DOHH2 (cell line): ENCODE measurements around the gene CTAGE1.

Experiments used
- H3F3A ChIP-seq: fragments of 200-600 bp; sonication (generic), shearing (Covaris generic); 2 replicates; pipeline ENCODE4 v1.6.0; 2016; ENCODE audit warnings: antibody characterized with exemption, mild to moderate bottlenecking; ENCODE audit not compliant: control insufficient read depth, insufficient read depth
- H3K27ac ChIP-seq: fragments of 200-600 bp; sonication (generic); 2 replicates; pipeline ENCODE4 v1.5.1; 2014; ENCODE audit warnings: low read depth, mild to moderate bottlenecking, low read length, moderate library complexity
- H3K27me3 ChIP-seq: fragments of 200-600 bp; sonication (generic); 2 replicates; pipeline ENCODE4 v1.6.1; 2014; ENCODE audit warnings: mild to moderate bottlenecking, low read length, mixed read lengths; ENCODE audit not compliant: control insufficient read depth
- H3K36me3 ChIP-seq: fragments of 200-600 bp; sonication (generic); 2 replicates; pipeline ENCODE4 v1.6.1; 2014; ENCODE audit warnings: mild to moderate bottlenecking, low read length, moderate library complexity, mixed read lengths; ENCODE audit not compliant: control insufficient read depth
- H3K4me1 ChIP-seq: fragments of 200-600 bp; sonication (generic); 2 replicates; pipeline ENCODE4 v1.6.1; 2014; ENCODE audit warnings: mild to moderate bottlenecking, low read length, mixed read lengths; ENCODE audit not compliant: control insufficient read depth
- H3K4me2 ChIP-seq: fragments of 200-600 bp; sonication (generic); 2 replicates; pipeline ENCODE4 v1.6.0; 2014; ENCODE audit warnings: mild to moderate bottlenecking, low read length, moderate library complexity
- H3K4me3 ChIP-seq: fragments of 200-600 bp; sonication (generic); 2 replicates; pipeline ENCODE4 v1.5.1; 2014; ENCODE audit warnings: mild to moderate bottlenecking, low read length, mixed read lengths
- H3K79me2 ChIP-seq: fragments of 200-600 bp; sonication (generic); 2 replicates; pipeline ENCODE4 v1.6.1; 2014; ENCODE audit warnings: mild to moderate bottlenecking, low read length, mixed read lengths; ENCODE audit not compliant: control insufficient read depth
- H3K9me2 ChIP-seq: fragments of 200-600 bp; sonication (generic); replicated peaks from 2 replicates; pipeline ENCODE4 v1.6.1; 2014; ENCODE audit warnings: mild to moderate bottlenecking, low read length, mixed read lengths; ENCODE audit not compliant: control insufficient read depth
- H3K9me3 ChIP-seq: fragments of 200-600 bp; sonication (generic); 2 replicates; pipeline ENCODE4 v1.6.1; 2014; ENCODE audit warnings: antibody characterized with exemption, low read length, mixed read lengths; ENCODE audit not compliant: control insufficient read depth, insufficient read depth
- H4K20me1 ChIP-seq: fragments of 200-600 bp; sonication (generic); 2 replicates; pipeline ENCODE4 v1.6.0; 2014; ENCODE audit warnings: low read depth, mild to moderate bottlenecking, antibody characterized with exemption, low read length, moderate library complexity; ENCODE audit not compliant: control insufficient read depth, insufficient read depth
- EZH2phosphoT487 ChIP-seq: fragments of 200-600 bp; sonication (generic); IDR thresholded peaks from 2 replicates; pipeline ENCODE4 v1.6.1; 2017; ENCODE audit warnings: borderline replicate concordance, mild to moderate bottlenecking, antibody characterized with exemption, low read length, moderate library complexity, mixed read lengths
- TF ChIP-seq, protein P1 (sequence below): fragments of 200-600 bp; sonication (generic); IDR thresholded peaks from one replicate; pipeline ENCODE4 v1.5.1; 2014; ENCODE audit warnings: antibody characterized with exemption, mild to moderate bottlenecking, low read depth, low read length; ENCODE audit not compliant: poor library complexity, severe bottlenecking

The CTAGE1 gene

DNA sequence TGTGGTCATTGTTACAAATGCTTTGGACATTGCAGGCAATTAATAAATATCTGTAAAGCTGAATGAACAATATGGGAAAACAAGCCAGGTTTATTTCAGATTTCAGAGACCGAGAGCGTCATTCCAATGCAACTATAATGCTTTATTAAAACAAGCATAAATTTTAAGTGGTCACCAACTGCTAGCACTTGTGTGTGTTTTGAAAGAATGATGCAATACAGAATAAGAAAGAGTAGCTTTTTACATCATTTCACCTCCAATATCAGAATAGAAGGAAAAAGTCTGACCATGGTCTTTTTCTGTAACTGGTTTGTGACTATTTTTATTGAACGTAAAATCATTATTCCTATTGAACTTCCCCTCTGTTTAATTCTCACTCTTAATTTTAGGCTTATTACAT is 7.6 kb downstream of the CTAGE1 start:
- TF ChIP-seq, protein P1, sequence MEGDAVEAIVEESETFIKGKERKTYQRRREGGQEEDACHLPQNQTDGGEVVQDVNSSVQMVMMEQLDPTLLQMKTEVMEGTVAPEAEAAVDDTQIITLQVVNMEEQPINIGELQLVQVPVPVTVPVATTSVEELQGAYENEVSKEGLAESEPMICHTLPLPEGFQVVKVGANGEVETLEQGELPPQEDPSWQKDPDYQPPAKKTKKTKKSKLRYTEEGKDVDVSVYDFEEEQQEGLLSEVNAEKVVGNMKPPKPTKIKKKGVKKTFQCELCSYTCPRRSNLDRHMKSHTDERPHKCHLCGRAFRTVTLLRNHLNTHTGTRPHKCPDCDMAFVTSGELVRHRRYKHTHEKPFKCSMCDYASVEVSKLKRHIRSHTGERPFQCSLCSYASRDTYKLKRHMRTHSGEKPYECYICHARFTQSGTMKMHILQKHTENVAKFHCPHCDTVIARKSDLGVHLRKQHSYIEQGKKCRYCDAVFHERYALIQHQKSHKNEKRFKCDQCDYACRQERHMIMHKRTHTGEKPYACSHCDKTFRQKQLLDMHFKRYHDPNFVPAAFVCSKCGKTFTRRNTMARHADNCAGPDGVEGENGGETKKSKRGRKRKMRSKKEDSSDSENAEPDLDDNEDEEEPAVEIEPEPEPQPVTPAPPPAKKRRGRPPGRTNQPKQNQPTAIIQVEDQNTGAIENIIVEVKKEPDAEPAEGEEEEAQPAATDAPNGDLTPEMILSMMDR: no peak
- no peak for TF ChIP-seq EZH2phosphoT487
- no peaks in the 10 kb centered on the region for H3K79me2 ChIP-seq

DNA sequence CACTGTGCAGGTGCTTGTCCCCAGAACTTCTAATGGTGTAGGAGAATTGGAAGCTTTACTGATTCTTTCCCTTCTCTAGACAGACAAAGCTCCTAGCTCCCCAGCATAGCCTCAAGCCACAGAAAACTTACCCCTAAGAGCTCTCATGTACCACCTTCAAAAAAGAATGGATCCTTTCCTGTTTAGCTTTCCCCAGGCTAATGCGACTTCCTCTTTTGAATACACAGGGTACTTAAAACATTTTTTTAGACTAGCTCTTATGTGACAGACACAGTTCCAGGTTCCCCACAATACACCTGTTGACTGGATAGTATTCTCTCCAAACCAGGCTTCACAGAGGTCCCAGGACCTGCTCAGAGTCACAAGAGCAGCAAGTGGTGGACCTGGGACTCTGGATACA is 8.3 kb downstream of the CTAGE1 start:
- no peak for TF ChIP-seq EZH2phosphoT487
- TF ChIP-seq, protein P1: no peak
- Histone ChIP-seq H3K27me3 (no peaks in the 10 kb centered on the region), H3K4me2 (no peak overlapping the region), H3K36me3 (no peaks in the 10 kb centered on the region), H3K4me3 (no peak overlapping the region), H3F3A (no peaks in the 10 kb centered on the region), H3K9me3 (no peaks in the 10 kb centered on the region), H3K9me2 (no peaks in the 10 kb centered on the region), H4K20me1 (no peaks in the 10 kb centered on the region), H3K4me1 (no peaks in the 10 kb centered on the region), H3K79me2 (no peaks in the 10 kb centered on the region), H3K27ac (no peak overlapping the region)

More for the DNA sequence above, 7.6 kb downstream of the CTAGE1 start:
- H3K36me3 ChIP-seq: no peaks in the 10 kb centered on the region
- no peaks in the 10 kb centered on the region for H3K9me2 ChIP-seq
- no peaks in the 10 kb centered on the region for H3K27me3 ChIP-seq
- no peaks in the 10 kb centered on the region for H3K4me1 ChIP-seq
- no peak overlapping the region for H3K27ac ChIP-seq
- no peak overlapping the region for H3K4me2 ChIP-seq
- no peaks in the 10 kb centered on the region for H3K9me3 ChIP-seq
- H3K4me3 ChIP-seq: no peak overlapping the region
- H3F3A ChIP-seq: no peaks in the 10 kb centered on the region
- no peaks in the 10 kb centered on the region for H4K20me1 ChIP-seq

DNA sequence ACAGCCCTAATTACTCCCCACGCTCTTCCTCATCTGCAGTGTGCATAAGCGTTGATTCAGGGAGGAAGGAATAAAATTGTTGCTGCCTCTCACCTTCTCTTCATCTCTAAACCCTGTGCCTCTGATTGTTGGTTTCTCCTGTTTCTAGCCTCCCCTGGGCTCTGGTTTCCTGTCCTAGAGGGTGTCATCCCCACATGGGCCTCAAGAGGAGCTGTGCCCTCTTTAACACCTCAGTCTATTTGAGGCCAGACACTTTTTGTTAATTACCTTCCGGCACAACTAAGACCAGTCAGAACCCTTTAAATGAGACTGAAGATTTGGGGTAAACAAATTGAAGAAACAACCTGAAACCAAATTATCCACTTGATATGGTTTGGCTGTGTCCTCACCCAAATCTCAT is 9.7 kb downstream of the CTAGE1 start:
- Histone ChIP-seq H3K4me2 (no peak overlapping the region), H3K36me3 (no peaks in the 10 kb centered on the region), H3K9me3 (no peaks in the 10 kb centered on the region), H4K20me1 (no peaks in the 10 kb centered on the region), H3K27ac (no peak overlapping the region), H3F3A (no peaks in the 10 kb centered on the region), H3K4me3 (no peak overlapping the region), H3K4me1 (no peaks in the 10 kb centered on the region), H3K9me2 (no peaks in the 10 kb centered on the region), H3K79me2 (no peaks in the 10 kb centered on the region), H3K27me3 (no peaks in the 10 kb centered on the region)
- TF ChIP-seq EZH2phosphoT487: no peak
- TF ChIP-seq, protein P1: peak; percentile 12

DNA sequence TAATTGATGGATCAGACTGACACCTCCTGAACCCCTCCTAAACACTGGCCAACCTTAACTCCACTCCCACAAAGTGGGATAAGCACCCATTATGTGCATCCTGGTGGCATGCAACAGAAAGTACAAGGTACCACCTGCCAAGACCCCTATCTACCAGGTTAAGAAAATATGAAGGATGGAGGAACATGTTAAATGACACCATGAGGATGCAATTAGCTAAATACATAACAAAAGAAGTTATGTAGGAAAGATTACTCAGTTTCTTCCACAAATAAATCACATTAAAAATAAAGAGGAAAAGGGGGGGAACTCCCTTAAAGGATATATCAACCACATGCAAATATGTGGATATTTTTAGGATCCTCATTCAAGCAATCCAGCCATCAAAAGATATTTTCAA is 12.6 kb downstream of the CTAGE1 start:
- no peak overlapping the region for H3K4me2 ChIP-seq
- H3K9me2 ChIP-seq: no peaks in the 10 kb centered on the region
- no peaks in the 10 kb centered on the region for H3K36me3 ChIP-seq
- H3K27ac ChIP-seq: no peak overlapping the region
- H3K9me3 ChIP-seq: no peaks in the 10 kb centered on the region
- no peaks in the 10 kb centered on the region for H4K20me1 ChIP-seq
- no peaks in the 10 kb centered on the region for H3K4me1 ChIP-seq
- no peaks in the 10 kb centered on the region for H3K79me2 ChIP-seq
- H3K4me3 ChIP-seq: no peak overlapping the region
- H3F3A ChIP-seq: no peaks in the 10 kb centered on the region
- no peak for TF ChIP-seq EZH2phosphoT487
- TF ChIP-seq, protein P1: no peak
- H3K27me3 ChIP-seq: no peaks in the 10 kb centered on the region
